ENCODE results near the gene SAMD4B.

SAMD4B gene

DNA sequence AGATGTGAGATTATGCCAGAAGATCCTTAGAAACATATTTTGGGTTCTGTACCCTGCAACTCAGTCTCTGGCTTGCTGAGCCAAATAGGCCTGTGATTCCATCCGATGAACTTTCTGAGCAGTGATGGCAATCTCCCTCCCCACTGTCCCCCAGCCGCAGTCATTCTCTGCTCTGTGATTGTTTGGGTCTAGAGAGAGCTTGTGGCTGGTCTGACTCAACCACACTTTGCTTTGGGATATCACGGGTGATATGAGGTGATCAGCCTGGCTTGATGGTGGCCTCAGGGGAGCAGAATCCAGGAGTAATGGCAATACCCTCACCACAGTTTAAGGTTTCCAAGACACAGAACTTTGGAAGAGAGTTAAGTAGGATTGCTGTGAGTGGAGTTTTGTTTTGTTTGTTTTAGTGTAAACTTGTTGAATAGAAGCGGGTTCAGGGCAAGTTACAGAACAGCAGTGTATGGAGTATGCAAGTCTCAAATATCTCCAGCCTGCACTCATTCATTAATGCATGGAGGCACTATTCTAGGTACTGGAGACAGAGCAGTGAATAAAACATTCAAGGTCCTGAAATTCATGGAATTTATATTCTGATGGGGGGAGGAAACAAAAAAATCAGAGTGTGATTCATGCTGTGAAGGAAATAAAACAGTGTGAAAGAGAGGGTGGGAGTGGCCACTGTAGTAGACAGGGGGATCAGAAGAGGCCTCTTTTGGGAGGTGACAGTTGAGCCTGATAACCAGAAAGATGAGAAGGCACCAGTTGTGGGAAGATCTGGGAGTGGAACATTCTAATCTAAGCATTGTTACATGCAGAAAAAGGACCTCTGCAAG, 5.3 kb downstream of the SAMD4B start:
- TF ChIP-seq, protein P1, sequence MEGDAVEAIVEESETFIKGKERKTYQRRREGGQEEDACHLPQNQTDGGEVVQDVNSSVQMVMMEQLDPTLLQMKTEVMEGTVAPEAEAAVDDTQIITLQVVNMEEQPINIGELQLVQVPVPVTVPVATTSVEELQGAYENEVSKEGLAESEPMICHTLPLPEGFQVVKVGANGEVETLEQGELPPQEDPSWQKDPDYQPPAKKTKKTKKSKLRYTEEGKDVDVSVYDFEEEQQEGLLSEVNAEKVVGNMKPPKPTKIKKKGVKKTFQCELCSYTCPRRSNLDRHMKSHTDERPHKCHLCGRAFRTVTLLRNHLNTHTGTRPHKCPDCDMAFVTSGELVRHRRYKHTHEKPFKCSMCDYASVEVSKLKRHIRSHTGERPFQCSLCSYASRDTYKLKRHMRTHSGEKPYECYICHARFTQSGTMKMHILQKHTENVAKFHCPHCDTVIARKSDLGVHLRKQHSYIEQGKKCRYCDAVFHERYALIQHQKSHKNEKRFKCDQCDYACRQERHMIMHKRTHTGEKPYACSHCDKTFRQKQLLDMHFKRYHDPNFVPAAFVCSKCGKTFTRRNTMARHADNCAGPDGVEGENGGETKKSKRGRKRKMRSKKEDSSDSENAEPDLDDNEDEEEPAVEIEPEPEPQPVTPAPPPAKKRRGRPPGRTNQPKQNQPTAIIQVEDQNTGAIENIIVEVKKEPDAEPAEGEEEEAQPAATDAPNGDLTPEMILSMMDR (conservative IDR thresholded peaks at IDR 0.05; ENCODE audit: low read depth, low read length) = no peak
- DNase-seq (ENCODE audit: low read depth) = no peak
- no peak overlapping the region for H3K4me3 ChIP-seq (ENCODE audit: low read length)

DNA sequence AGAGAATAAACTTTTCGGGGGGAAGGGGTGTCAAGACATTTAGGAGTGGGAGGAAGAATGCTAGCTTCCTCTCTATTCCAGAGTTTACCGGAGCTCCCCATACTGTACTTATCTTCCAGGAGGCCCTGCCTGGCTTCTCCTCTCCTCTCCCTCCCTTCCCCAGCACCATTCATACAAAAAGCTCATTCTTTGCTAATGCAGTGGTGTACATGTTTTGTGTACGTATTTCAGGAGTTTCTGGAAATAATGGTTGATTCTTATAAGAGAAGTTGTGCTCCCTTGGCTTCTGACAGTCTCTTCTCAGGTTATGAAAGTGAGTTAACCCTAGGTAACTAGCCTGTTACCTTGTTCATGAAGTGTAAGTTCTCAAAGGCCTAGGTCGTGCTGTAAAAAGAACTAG, 7.1 kb downstream of the SAMD4B start:
- DNase-seq (ENCODE audit: low read depth) = no peak
- TF ChIP-seq, protein P1 (conservative IDR thresholded peaks at IDR 0.05; ENCODE audit: low read depth, low read length) = no peak
- no peak overlapping the region for H3K4me3 ChIP-seq (ENCODE audit: low read length)

DNA sequence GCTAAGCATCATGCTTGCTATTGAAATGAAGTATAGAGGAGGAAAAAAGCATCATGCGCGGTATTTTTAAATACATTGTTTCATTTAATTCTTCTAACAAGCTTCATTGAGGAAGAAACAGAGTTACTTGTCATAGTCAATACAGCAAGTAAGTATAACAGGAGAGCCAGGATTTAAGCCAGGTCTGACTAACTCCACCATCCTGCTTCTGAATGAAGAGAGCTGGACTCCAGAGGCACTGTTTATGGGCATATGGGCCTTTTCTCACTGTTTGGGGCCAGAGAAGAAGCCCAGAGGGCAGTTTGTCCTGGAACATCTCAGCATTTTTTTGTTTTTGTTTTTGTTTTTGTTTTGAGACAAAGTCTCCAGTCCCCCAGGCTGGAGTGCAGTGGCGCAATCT, 7.9 kb downstream of the SAMD4B start:
- TF ChIP-seq, protein P1 (conservative IDR thresholded peaks at IDR 0.05; ENCODE audit: low read depth, low read length) = no peak
- DNase-seq (ENCODE audit: low read depth) = no peak
- no peak overlapping the region for H3K4me3 ChIP-seq (ENCODE audit: low read length)

DNA sequence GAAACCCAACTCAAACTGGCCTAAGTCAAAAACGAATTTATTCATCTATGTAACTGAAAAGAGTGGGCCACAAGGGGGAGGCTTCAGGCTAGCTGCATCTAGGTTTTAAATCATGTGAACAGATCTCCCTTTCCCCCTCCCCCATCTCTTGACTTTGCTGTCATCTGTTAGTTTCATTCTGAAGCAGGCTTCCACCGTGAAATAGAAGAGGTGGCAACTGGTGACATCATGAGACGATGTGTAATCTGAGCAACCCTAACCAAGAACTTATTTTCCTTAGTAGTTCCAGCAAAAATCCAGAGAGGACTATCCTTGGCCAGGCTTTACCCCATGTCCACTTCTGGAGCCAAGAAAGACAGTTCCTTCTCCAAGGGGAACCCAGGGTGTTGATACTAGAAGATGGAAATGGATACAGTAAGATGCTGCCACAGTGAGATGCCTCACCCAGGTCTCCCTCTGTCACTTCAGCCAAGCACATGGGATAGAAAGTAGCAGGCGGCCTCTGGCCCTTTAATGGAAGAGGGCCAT, 9.4 kb downstream of the SAMD4B start:
- no peak overlapping the region for H3K4me3 ChIP-seq (ENCODE audit: low read length)
- no peak for DNase-seq (ENCODE audit: low read depth)
- TF ChIP-seq, protein P1 (conservative IDR thresholded peaks at IDR 0.05; ENCODE audit: low read depth, low read length) = no peak

DNA sequence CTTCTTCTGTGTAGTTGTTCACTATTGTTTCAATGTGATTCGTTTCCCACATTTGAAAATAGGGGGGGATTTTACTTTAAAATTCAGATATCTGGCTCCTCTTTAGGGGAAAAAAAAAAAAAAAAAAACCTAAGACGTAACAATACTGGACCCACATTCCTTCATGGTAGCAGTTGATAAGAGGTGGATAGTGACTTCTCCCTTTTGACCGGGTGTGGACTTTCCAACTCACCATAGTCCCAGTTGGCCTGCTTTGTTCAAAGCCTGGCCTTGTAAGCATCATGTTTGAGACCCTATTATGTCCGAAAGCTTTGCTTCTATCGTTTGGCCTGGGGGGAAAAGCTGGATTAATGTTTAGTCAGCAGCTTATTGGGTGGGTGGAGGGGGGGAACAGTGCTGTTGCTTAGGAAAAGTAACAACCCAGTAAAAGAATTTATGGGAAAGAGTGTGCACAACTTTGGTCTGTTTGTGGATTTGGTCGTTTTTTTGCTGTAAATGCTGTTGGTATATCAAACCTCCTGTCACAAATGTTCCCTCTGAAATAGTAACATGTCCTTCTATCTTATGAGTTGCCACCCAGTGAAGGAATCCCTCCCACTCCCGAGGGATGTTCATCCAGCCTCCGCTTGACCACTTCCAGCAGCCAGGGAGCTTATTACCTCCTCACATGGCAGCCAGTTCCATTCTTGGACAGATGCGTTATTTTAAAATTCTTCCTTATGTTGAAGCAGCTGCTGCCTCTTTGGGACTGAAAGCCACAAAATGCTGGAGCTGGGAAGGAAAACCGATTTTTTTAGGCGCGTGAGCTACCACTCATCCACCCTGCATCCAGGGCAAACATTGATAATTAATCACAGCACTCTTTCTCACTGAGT, 10.4 kb downstream of the SAMD4B start:
- TF ChIP-seq, protein P1 (conservative IDR thresholded peaks at IDR 0.05; ENCODE audit: low read depth, low read length) = no peak
- no peak overlapping the region for H3K4me3 ChIP-seq (ENCODE audit: low read length)
- DNase-seq (ENCODE audit: low read depth) = no peak

DNA sequence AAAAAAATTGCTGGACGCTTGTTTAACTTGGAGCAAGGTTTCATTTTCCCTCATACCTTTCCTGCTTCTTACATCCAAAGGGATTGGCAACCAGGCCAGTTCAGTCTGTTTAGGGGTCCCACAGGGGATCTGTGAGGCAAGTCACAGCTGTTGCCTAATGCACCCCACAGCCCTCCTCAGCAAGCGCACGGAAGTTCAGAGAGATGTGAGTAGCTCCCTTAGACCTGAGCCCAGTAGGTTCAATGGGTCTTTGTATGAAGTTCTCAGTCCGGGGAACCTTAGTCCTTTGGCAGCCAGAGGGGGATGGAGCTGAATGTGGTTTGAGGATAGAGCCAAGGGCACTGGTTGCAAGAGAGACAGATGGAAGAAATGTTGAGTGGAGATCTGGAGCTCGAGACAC, 13.0 kb downstream of the SAMD4B start:
- TF ChIP-seq, protein P1 (conservative IDR thresholded peaks at IDR 0.05; ENCODE audit: low read depth, low read length) = no peak
- DNase-seq (ENCODE audit: low read depth) = no peak
- no peak overlapping the region for H3K4me3 ChIP-seq (ENCODE audit: low read length)

Data from retinal pigment epithelial cell (primary cell).